ENCODE results near the gene FNTB. TPM values are rescaled to one million over a fixed set of nuclear protein-coding genes. Genes with fewer than 3 reads are reported as not detected.

FNTB gene
- total and polyA plus RNA-seq, 2 of the 13 experiments (the other 11 are each of a cell fraction or from before 2014, with no cell fraction given): 23.6 to 28.5 TPM

DNA sequence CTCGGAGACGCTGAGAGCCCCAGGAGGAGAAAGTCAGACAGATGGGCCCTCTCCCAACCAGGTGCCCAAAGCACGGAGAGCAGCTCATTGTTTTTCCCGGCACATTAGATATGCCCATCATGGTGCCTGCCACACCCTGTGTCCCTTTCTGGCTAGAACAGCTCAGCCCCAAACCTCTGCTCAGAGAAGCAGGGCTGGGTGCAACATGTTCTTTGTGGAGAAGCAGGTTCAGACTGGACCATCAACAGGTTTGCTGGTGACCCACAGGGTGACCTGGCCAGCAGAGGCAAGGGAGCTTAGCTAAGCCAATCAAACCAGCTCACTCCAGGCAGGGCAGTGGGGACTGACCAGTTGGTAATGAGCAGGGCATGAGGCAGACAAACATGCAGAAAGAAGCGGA, 28.0 kb upstream of the FNTB start (continued):
- TF ChIP-seq, protein P1, sequence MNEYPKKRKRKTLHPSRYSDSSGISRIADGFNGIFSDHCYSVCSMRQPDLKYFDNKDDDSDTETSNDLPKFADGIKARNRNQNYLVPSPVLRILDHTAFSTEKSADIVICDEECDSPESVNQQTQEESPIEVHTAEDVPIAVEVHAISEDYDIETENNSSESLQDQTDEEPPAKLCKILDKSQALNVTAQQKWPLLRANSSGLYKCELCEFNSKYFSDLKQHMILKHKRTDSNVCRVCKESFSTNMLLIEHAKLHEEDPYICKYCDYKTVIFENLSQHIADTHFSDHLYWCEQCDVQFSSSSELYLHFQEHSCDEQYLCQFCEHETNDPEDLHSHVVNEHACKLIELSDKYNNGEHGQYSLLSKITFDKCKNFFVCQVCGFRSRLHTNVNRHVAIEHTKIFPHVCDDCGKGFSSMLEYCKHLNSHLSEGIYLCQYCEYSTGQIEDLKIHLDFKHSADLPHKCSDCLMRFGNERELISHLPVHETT (CRISPR knock-in tag; conservative IDR thresholded peaks at IDR 0.05): no peak
- TF ChIP-seq, protein P2, sequence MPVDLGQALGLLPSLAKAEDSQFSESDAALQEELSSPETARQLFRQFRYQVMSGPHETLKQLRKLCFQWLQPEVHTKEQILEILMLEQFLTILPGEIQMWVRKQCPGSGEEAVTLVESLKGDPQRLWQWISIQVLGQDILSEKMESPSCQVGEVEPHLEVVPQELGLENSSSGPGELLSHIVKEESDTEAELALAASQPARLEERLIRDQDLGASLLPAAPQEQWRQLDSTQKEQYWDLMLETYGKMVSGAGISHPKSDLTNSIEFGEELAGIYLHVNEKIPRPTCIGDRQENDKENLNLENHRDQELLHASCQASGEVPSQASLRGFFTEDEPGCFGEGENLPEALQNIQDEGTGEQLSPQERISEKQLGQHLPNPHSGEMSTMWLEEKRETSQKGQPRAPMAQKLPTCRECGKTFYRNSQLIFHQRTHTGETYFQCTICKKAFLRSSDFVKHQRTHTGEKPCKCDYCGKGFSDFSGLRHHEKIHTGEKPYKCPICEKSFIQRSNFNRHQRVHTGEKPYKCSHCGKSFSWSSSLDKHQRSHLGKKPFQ (CRISPR knock-in tag; IDR thresholded peaks at IDR 0.05; ENCODE audit: insufficient replicate concordance): no peak

DNA sequence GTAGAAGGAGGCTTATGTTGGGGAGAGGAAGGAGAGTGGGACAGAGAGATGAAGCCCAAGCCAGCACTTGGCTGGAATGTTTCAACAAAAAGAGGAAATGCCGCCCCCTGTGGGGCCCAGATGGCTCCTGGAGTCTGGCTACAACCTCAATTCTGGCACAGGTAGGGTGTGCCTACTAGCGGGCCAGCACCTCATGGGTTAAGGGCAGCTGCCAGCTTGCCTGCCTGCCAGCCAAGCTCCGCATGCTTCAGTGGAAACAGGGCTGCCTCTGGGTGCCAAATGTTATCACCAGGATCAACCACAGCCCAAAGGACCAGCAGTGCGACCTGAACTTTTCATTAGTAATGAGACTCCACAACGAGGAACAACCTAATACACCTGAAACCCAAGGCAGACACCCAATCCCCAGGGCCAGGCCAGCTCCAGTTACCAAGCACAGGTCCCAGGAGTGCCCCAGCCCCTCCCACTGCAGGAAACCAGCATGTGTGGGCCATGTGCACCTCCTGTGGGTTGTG, 25.9 kb upstream of the FNTB start:
- Histone ChIP-seq H3K27me3 (ENCODE audit: control insufficient read depth in 1 of 2, insufficient read depth in 2 of 2, low read length in 2 of 2) (no peaks in the 10 kb centered on the region), H3K9ac (ENCODE audit: insufficient read depth, low read depth, low read length) (no peak overlapping the region), H3K79me2 (ENCODE audit: insufficient read depth, low read length) (no peaks in the 10 kb centered on the region), H2AFZ (ENCODE audit: low read length) (no peak overlapping the region), H3K4me1 (ENCODE audit: insufficient read depth, low read length) (peaks cover 7% of the 10 kb centered on the region), H3K9me3 (ENCODE audit: low read length) (no peaks in the 10 kb centered on the region), H3K4me2 (ENCODE audit: low read depth, low read length) (no peak overlapping the region), H3K4me3 (replicated peaks in 1 of 3; ENCODE audit: insufficient read depth in 1 of 3, low read depth in 2 of 3, low read length in 3 of 3) (no peak overlapping the region), H4K20me1 (ENCODE audit: insufficient read depth, low read length) (no peaks in the 10 kb centered on the region), H3K27ac (ENCODE audit: extremely low read length, insufficient read depth, low read length) (no peak overlapping the region), H3K36me3 (replicated peaks in 1 of 2; ENCODE audit: control insufficient read depth in 1 of 2, insufficient read depth in 2 of 2, low read length in 2 of 2) (no peaks in the 10 kb centered on the region)
- FAIRE-seq (no peak), DNase-seq (ENCODE audit: low spot score) (no peak), ATAC-seq (peak; percentile 79)
- ChIA-PET POLR2A (interaction anchor here (1.5 kb wide), 1 partner anchor 18 kb away, joined by 3 read pairs; the partner anchor contains the start of gene GPX2), CTCF (ENCODE audit: low intra/inter-chr PET ratio, low total read pairs) (no interaction called here)
- BruUV-seq (replicated peaks): no TSS peak
- in situ Hi-C loops (cut with HindIII; ENCODE audit: extremely low pct_ligation_motif_present, low pct_unique_long_range_greater_than_20kb) (no loop called here), intact Hi-C loops (cut with micrococcal nuclease; ENCODE audit: unreplicated experiment) (no loop called here)
- 85% methylated on average over 3 of the region's 5 CpGs for WGBS (ENCODE audit: low lambda C conversion rate)
- TF ChIP-seq TEAD3 (CRISPR knock-in tag; optimal IDR thresholded peaks at IDR 0.05; ENCODE audit: borderline replicate concordance) (peak; percentile 16), STAG1 (CRISPR knock-in tag; IDR thresholded peaks at IDR 0.05) (peak; percentile 33), RAD21 (CRISPR knock-in tag; IDR thresholded peaks at IDR 0.05) (0 out of 2 replicates have a peak, but pooled peaks have one; percentile 26), SMC3 (IDR thresholded peaks at IDR 0.05; ENCODE audit: low read length) (peak; percentile 24; the same call in 1 of the 2 replicates), JUN (CRISPR knock-in tag; IDR thresholded peaks at IDR 0.05) (no peak)
- TF ChIP-seq, protein P3, sequence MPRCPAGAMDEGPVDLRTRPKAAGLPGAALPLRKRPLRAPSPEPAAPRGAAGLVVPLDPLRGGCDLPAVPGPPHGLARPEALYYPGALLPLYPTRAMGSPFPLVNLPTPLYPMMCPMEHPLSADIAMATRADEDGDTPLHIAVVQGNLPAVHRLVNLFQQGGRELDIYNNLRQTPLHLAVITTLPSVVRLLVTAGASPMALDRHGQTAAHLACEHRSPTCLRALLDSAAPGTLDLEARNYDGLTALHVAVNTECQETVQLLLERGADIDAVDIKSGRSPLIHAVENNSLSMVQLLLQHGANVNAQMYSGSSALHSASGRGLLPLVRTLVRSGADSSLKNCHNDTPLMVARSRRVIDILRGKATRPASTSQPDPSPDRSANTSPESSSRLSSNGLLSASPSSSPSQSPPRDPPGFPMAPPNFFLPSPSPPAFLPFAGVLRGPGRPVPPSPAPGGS (CRISPR knock-in tag; IDR thresholded peaks at IDR 0.05): no peak
- TF ChIP-seq, protein P4, sequence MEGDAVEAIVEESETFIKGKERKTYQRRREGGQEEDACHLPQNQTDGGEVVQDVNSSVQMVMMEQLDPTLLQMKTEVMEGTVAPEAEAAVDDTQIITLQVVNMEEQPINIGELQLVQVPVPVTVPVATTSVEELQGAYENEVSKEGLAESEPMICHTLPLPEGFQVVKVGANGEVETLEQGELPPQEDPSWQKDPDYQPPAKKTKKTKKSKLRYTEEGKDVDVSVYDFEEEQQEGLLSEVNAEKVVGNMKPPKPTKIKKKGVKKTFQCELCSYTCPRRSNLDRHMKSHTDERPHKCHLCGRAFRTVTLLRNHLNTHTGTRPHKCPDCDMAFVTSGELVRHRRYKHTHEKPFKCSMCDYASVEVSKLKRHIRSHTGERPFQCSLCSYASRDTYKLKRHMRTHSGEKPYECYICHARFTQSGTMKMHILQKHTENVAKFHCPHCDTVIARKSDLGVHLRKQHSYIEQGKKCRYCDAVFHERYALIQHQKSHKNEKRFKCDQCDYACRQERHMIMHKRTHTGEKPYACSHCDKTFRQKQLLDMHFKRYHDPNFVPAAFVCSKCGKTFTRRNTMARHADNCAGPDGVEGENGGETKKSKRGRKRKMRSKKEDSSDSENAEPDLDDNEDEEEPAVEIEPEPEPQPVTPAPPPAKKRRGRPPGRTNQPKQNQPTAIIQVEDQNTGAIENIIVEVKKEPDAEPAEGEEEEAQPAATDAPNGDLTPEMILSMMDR (CRISPR knock-in tag; IDR thresholded peaks at IDR 0.05): peak; percentile 42
- TF ChIP-seq, protein P5, sequence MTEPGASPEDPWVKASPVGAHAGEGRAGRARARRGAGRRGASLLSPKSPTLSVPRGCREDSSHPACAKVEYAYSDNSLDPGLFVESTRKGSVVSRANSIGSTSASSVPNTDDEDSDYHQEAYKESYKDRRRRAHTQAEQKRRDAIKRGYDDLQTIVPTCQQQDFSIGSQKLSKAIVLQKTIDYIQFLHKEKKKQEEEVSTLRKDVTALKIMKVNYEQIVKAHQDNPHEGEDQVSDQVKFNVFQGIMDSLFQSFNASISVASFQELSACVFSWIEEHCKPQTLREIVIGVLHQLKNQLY (CRISPR knock-in tag; IDR thresholded peaks at IDR 0.05): no peak
- TF ChIP-seq, protein P6, sequence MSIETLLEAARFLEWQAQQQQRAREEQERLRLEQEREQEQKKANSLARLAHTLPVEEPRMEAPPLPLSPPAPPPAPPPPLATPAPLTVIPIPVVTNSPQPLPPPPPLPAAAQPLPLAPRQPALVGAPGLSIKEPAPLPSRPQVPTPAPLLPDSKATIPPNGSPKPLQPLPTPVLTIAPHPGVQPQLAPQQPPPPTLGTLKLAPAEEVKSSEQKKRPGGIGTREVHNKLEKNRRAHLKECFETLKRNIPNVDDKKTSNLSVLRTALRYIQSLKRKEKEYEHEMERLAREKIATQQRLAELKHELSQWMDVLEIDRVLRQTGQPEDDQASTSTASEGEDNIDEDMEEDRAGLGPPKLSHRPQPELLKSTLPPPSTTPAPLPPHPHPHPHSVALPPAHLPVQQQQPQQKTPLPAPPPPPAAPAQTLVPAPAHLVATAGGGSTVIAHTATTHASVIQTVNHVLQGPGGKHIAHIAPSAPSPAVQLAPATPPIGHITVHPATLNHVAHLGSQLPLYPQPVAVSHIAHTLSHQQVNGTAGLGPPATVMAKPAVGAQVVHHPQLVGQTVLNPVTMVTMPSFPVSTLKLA (IDR thresholded peaks at IDR 0.05): peak; percentile 17; the same call in 1 of the 2 replicates
